ENCODE data around the gene DARS1. TPM values are rescaled to one million over a fixed set of nuclear protein-coding genes. Genes with fewer than 3 reads are reported as not detected.

Gene DARS1
- total and polyA plus RNA-seq, 2 experiments from 2014 or later: 115 to 148 TPM

GRCh38 chr2:136016427-136016826, 31.0 kb upstream of the DARS1 start:
- no peaks in the 10 kb centered on the region for H3K9me2 ChIP-seq (ENCODE audit: insufficient read depth)
- Mint-ChIP-seq H3K4me1 (peaks cover 22% of the 10 kb centered on the region), H3K4me3 (no peak overlapping the region), H3K27me3 (ENCODE audit: insufficient read depth, low read depth, poor library complexity) (peaks cover 2% of the 10 kb centered on the region), H3K27ac (no peak overlapping the region), H3K36me3 (ENCODE audit: low read depth) (no peaks in the 10 kb centered on the region), H3K9me3 (no peaks in the 10 kb centered on the region)
- H3K4me3 ChIP-seq: no peak overlapping the region
- no peaks in the 10 kb centered on the region for H3K27me3 ChIP-seq (ENCODE audit: insufficient read depth)
- H3K27ac ChIP-seq (ENCODE audit: low read depth): no peak overlapping the region
- H3K4me2 ChIP-seq: no peak overlapping the region
- ATAC-seq (no peak), DNase-seq (ENCODE audit: low spot score) (no peak)
- H4K20me1 ChIP-seq (replicated peaks; ENCODE audit: insufficient read depth): no peaks in the 10 kb centered on the region
- no peaks in the 10 kb centered on the region for H3K36me3 ChIP-seq (ENCODE audit: insufficient read depth)
- TF ChIP-seq STAT1 (IDR thresholded peaks at IDR 0.05; ENCODE audit: unreplicated experiment): no peak
- no peak for TF ChIP-seq REST (IDR thresholded peaks at IDR 0.05; ENCODE audit: unreplicated experiment)
- TF ChIP-seq EZH2phosphoT487 (IDR thresholded peaks at IDR 0.05; ENCODE audit: unreplicated experiment): no peak
- no peak for TF ChIP-seq CTCF (conservative IDR thresholded peaks at IDR 0.05; ENCODE audit: low read depth in 2 of 2)
- TF ChIP-seq ZNF462 (CRISPR knock-in tag; IDR thresholded peaks at IDR 0.05): no peak
- no peak for TF ChIP-seq POLR2AphosphoS5 (IDR thresholded peaks at IDR 0.05; ENCODE audit: low read depth)
- TF ChIP-seq NANOG (IDR thresholded peaks at IDR 0.05; ENCODE audit: borderline replicate concordance): no peak
- H2AFZ ChIP-seq: no peak overlapping the region
- H3K79me2 ChIP-seq (replicated peaks; ENCODE audit: insufficient read depth): no peaks in the 10 kb centered on the region
- H3K4me1 ChIP-seq (ENCODE audit: insufficient read depth): no peaks in the 10 kb centered on the region; the same call in none of the 2 replicates
- no peaks in the 10 kb centered on the region for H3F3A ChIP-seq (replicated peaks; ENCODE audit: low read depth)

Data from GM23338 (cell line).